IMR-90 (cell line): ENCODE results near the gene TRPM3. TPM values are rescaled to one million over a fixed set of nuclear protein-coding genes. Genes with fewer than 3 reads are reported as not detected.

Experiments used
- ATAC-seq: fragments of 200-7000 bp; cut with Tn5 transposase; 2 replicates; pipeline ENCODE4 v1.9.1; 2020; ENCODE audit warnings: low read depth, mild to moderate bottlenecking, moderate library complexity
- BruUV-seq: library from RNA; stranded (reverse); fragments of 400-500 nt; replicated peaks from 2 replicates; lab custom pipeline; 2021; lab: Mats Ljungman, UMichigan
- CTCF ChIA-PET: fragments of 300-600 bp; formaldehyde crosslinking; extraction: SDS; loops from one replicate; lab custom pipeline; 2021; ENCODE audit warnings: antibody characterized with exemption; lab: Yijun Ruan, JAX
- POLR2A ChIA-PET: fragments of 300-600 bp; sonication (Branson Sonifier 250); formaldehyde crosslinking; loops from one replicate; lab custom pipeline; 2022; ENCODE audit warnings: antibody characterized with exemption; ENCODE audit not compliant: unreplicated experiment; lab: Charles Lee
- DNase-seq: peaks from one replicate; pipeline ENCODE4 v3.0.0; 2013
- H2AFZ ChIP-seq: replicated peaks from 2 replicates; pipeline ENCODE3; 2013; ENCODE audit warnings: low read length, mild to moderate bottlenecking; ENCODE audit not compliant: poor library complexity
- H2AK5ac ChIP-seq: 2 replicates; pipeline ENCODE4 v1.6.1; 2013; ENCODE audit warnings: low read depth, low read length, inconsistent platforms
- H2AK9ac ChIP-seq: replicated peaks from 2 replicates; pipeline ENCODE3; 2013; ENCODE audit warnings: mild to moderate bottlenecking, low read depth, low read length, moderate library complexity; ENCODE audit not compliant: poor library complexity
- H2BK120ac ChIP-seq: 2 replicates; pipeline ENCODE4 v1.6.1; 2013; ENCODE audit warnings: low read depth, low read length, inconsistent platforms
- H2BK15ac ChIP-seq: 3 replicates; pipeline ENCODE4 v1.6.1; 2013; ENCODE audit warnings: low read depth, low read length, inconsistent platforms
- H2BK20ac ChIP-seq: 2 replicates; pipeline ENCODE4 v1.6.1; 2013; ENCODE audit warnings: low read depth, mild to moderate bottlenecking, inconsistent platforms, low read length, moderate library complexity
- H2BK5ac ChIP-seq: 2 replicates; pipeline ENCODE4 v1.6.1; 2013; ENCODE audit warnings: mild to moderate bottlenecking, low read depth, low read length, inconsistent platforms; ENCODE audit not compliant: poor library complexity, severe bottlenecking
- H3K14ac ChIP-seq: replicated peaks from 2 replicates; pipeline ENCODE4 v1.6.1; 2013; ENCODE audit warnings: low read depth, low read length, inconsistent platforms
- H3K18ac ChIP-seq: 2 replicates; pipeline ENCODE4 v1.6.1; 2013; ENCODE audit warnings: low read depth, low read length, control low read depth
- H3K23ac ChIP-seq: 2 replicates; pipeline ENCODE4 v1.6.1; 2013; ENCODE audit warnings: low read depth, low read length, inconsistent platforms
- H3K27ac ChIP-seq: 2 replicates; pipeline ENCODE4 v1.5.1; 2013; ENCODE audit warnings: mild to moderate bottlenecking, control low read depth, low read length; ENCODE audit not compliant: insufficient read depth
- H3K27me3 ChIP-seq: 2 replicates; pipeline ENCODE4 v1.6.1; 2013; ENCODE audit warnings: low read length; ENCODE audit not compliant: control insufficient read depth, insufficient read depth
- H3K36me3 ChIP-seq: 2 replicates; pipeline ENCODE4 v1.6.1; 2013; ENCODE audit warnings: low read length, mixed read lengths; ENCODE audit not compliant: control insufficient read depth, insufficient read depth
- H3K4ac ChIP-seq: 2 replicates; pipeline ENCODE4 v1.6.1; 2013; ENCODE audit warnings: low read depth, low read length, inconsistent platforms
- H3K4me1 ChIP-seq: 2 replicates; pipeline ENCODE4 v1.6.1; 2013; ENCODE audit warnings: low read length, mixed read lengths; ENCODE audit not compliant: control insufficient read depth, insufficient read depth
- H3K4me2 ChIP-seq: 2 replicates; pipeline ENCODE4 v1.6.1; 2013; ENCODE audit warnings: low read depth, mild to moderate bottlenecking, control low read depth, low read length, moderate library complexity
- H3K4me3 ChIP-seq: 2 replicates; pipeline ENCODE4 v1.5.1; 2013; ENCODE audit warnings: low read depth, mild to moderate bottlenecking, control low read depth, low read length, moderate library complexity; ENCODE audit not compliant: insufficient read depth
- H3K56ac ChIP-seq: 2 replicates; pipeline ENCODE4 v1.6.1; 2013; ENCODE audit warnings: low read length, inconsistent platforms; ENCODE audit not compliant: insufficient read depth; ENCODE audit errors: extremely low read depth
- H3K79me1 ChIP-seq, 2 experiments: 2 replicates each; pipeline ENCODE4 v1.6.1; 2013; ENCODE audit warnings: low read length in 2 of 2, inconsistent platforms in 1 of 2, low read depth in 1 of 2
- H3K9ac ChIP-seq: 2 replicates; pipeline ENCODE4 v1.6.1; 2013; ENCODE audit warnings: low read depth, low read length, control low read depth
- H3K9me1 ChIP-seq: 2 replicates; pipeline ENCODE4 v1.6.1; 2013; ENCODE audit warnings: low read length, inconsistent platforms; ENCODE audit not compliant: insufficient read depth
- H3K9me3 ChIP-seq: 2 replicates; pipeline ENCODE4 v1.6.1; 2013; ENCODE audit warnings: low read length; ENCODE audit not compliant: control insufficient read depth, insufficient read depth
- H4K20me1 ChIP-seq: 2 replicates; pipeline ENCODE4 v1.6.1; 2013; ENCODE audit warnings: low read length, inconsistent platforms; ENCODE audit not compliant: insufficient read depth
- H4K5ac ChIP-seq: 2 replicates; pipeline ENCODE4 v1.6.1; 2013; ENCODE audit warnings: mild to moderate bottlenecking, low read depth, low read length, control low read depth
- H4K8ac ChIP-seq, 2 experiments: 2 replicates each; pipeline ENCODE4 v1.6.1; 2013; ENCODE audit warnings: low read depth in 2 of 2, low read length in 2 of 2, control low read depth in 1 of 2, inconsistent platforms in 1 of 2
- H4K91ac ChIP-seq: 2 replicates; pipeline ENCODE4 v1.6.1; 2013; ENCODE audit warnings: low read depth, low read length, inconsistent platforms; ENCODE audit not compliant: insufficient read depth
- BHLHE40 ChIP-seq: fragments of 150-350 bp; IDR thresholded peaks from 2 replicates; pipeline ENCODE4 v1.6.1; 2016; ENCODE audit warnings: mild to moderate bottlenecking, low read depth, low read length
- FOS ChIP-seq: fragments of 150-350 bp; IDR thresholded peaks from 2 replicates; pipeline ENCODE4 v1.6.1; 2016; ENCODE audit warnings: low read depth, low read length
- MAFK ChIP-seq: IDR thresholded peaks from 2 replicates; pipeline ENCODE4 v1.6.1; 2012; ENCODE audit warnings: low read depth, low read length, improper control_type of control experiment
- RAD21 ChIP-seq: IDR thresholded peaks from 2 replicates; pipeline ENCODE4 v1.6.1; 2012; ENCODE audit warnings: low read length, improper control_type of control experiment
- RCOR1 ChIP-seq: IDR thresholded peaks from 2 replicates; pipeline ENCODE4 v1.6.1; 2012; ENCODE audit warnings: mild to moderate bottlenecking, low read length, improper control_type of control experiment; ENCODE audit not compliant: insufficient replicate concordance
- RFX5 ChIP-seq: IDR thresholded peaks from 2 replicates; pipeline ENCODE4 v1.8.0; 2012; ENCODE audit warnings: low read depth, mild to moderate bottlenecking, low read length, moderate library complexity
- SMC3 ChIP-seq: fragments of 150-350 bp; IDR thresholded peaks from 2 replicates; pipeline ENCODE4 v1.6.1; 2016; ENCODE audit warnings: low read depth, mild to moderate bottlenecking, antibody characterized with exemption, low read length, moderate library complexity
- WGBS, 2 experiments: methylation state at CpG; one replicate each; pipeline versions ENCODE4 v1.1.5 to v1.1.7; 2013; ENCODE audit warnings: missing lambda C conversion rate in 2 of 2; ENCODE audit not compliant: insufficient read length in 1 of 2; ENCODE audit errors: extremely low coverage in 2 of 2; 5-methylcytosine and 5-hydroxymethylcytosine counted together
- dilution Hi-C: fragments of 300-500 bp; cut with HindIII; formaldehyde crosslinking; loops from one replicate; pipeline ENCODE4 v1.14.3; 2018; ENCODE audit warnings: low sequenced_read_pairs; ENCODE audit not compliant: unreplicated experiment
- in situ Hi-C: fragments of 300-500 bp; cut with MboI; formaldehyde crosslinking; loops from 3 replicates; pipeline ENCODE4 v1.14.3; 2019; ENCODE audit warnings: low sequenced_read_pairs, inconsistent platforms, mixed read lengths
- intact Hi-C: fragments of 100-400 bp; cut with micrococcal nuclease; formaldehyde crosslinking; loops from 2 replicates; pipeline ENCODE4 v1.10.0; 2022
- polyA plus RNA-seq, 3 experiments: library from polyadenylated mRNA; depleted of rRNA; stranded (reverse); fragments of >200 nt; gene quantifications; 2 replicates each; pipeline ENCODE4 v1.2.3, GENCODE V29; 2012; ENCODE audit warnings: low replicate concordance in 1 of 3
- total RNA-seq: library from RNA; depleted of rRNA; stranded (reverse); fragments of >200 nt; gene quantifications from 2 replicates; pipeline ENCODE4 v1.2.3, GENCODE V29; 2012
- TF ChIP-seq, protein P1 (sequence below): conservative IDR thresholded peaks from 2 replicates; pipeline ENCODE4 v1.5.1; 2012; ENCODE audit warnings: mild to moderate bottlenecking, low read depth, low read length, improper control_type of control experiment
- TF ChIP-seq, protein P2 (sequence below): fragments of 150-350 bp; IDR thresholded peaks from 2 replicates; pipeline ENCODE4 v1.6.1; 2016; ENCODE audit warnings: low read depth, mild to moderate bottlenecking, low read length, moderate library complexity, borderline replicate concordance

The TRPM3 gene
- total and polyA plus RNA-seq, 2 of the 4 experiments (the other 2 are of a cell fraction), result not detected

DNA sequence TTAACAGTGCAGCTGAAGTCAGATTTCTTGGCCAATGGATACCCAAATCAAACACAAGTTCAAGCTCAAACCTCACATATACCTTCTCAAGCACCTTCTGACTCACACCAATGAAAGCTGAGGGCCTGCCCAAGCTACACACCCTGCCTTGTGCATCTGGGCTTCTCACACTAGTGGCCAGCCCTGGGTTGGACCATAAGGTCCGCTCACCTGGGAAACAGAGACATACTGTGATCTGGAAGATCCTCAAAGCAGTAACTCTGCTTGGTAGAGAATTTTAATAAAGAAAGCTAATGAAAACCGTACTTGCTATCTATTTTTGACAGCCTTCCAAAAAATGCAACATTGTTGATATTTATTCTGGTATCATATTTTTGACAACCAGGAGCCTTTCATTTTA, 7.4 kb upstream of the TRPM3 start:
- H4K5ac ChIP-seq, result no peak overlapping the region
- no peaks in the 10 kb centered on the region for H4K20me1 ChIP-seq
- H3K23ac ChIP-seq, result no peak overlapping the region
- no peaks in the 10 kb centered on the region for H3K9me3 ChIP-seq
- dilution Hi-C loops (no loop called here), intact Hi-C loops (no loop called here), in situ Hi-C loops (no loop called here)
- CTCF ChIA-PET, result no interaction called here
- H3K27ac ChIP-seq, result no peak overlapping the region
- BruUV-seq, result no TSS peak
- no peaks in the 10 kb centered on the region for H3K4me1 ChIP-seq
- H3K9me1 ChIP-seq, result no peaks in the 10 kb centered on the region
- no peak overlapping the region for H3K4me3 ChIP-seq
- no peak overlapping the region for H2BK5ac ChIP-seq
- H4K8ac ChIP-seq, result no peak overlapping the region
- ATAC-seq, result no peak
- no peak overlapping the region for H3K4me2 ChIP-seq
- H3K4ac ChIP-seq, result no peak overlapping the region
- no peaks in the 10 kb centered on the region for H3K27me3 ChIP-seq
- H3K36me3 ChIP-seq, result no peaks in the 10 kb centered on the region
- POLR2A ChIA-PET, result no interaction called here
- TF ChIP-seq SMC3, result no peak
- TF ChIP-seq, protein P1, sequence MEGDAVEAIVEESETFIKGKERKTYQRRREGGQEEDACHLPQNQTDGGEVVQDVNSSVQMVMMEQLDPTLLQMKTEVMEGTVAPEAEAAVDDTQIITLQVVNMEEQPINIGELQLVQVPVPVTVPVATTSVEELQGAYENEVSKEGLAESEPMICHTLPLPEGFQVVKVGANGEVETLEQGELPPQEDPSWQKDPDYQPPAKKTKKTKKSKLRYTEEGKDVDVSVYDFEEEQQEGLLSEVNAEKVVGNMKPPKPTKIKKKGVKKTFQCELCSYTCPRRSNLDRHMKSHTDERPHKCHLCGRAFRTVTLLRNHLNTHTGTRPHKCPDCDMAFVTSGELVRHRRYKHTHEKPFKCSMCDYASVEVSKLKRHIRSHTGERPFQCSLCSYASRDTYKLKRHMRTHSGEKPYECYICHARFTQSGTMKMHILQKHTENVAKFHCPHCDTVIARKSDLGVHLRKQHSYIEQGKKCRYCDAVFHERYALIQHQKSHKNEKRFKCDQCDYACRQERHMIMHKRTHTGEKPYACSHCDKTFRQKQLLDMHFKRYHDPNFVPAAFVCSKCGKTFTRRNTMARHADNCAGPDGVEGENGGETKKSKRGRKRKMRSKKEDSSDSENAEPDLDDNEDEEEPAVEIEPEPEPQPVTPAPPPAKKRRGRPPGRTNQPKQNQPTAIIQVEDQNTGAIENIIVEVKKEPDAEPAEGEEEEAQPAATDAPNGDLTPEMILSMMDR, result no peak
- TF ChIP-seq BHLHE40, result no peak
- TF ChIP-seq RAD21, result no peak
- TF ChIP-seq RFX5, result no peak
- TF ChIP-seq, protein P2, sequence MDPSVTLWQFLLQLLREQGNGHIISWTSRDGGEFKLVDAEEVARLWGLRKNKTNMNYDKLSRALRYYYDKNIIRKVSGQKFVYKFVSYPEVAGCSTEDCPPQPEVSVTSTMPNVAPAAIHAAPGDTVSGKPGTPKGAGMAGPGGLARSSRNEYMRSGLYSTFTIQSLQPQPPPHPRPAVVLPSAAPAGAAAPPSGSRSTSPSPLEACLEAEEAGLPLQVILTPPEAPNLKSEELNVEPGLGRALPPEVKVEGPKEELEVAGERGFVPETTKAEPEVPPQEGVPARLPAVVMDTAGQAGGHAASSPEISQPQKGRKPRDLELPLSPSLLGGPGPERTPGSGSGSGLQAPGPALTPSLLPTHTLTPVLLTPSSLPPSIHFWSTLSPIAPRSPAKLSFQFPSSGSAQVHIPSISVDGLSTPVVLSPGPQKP, result no peak
- TF ChIP-seq MAFK, result no peak
- TF ChIP-seq FOS, result no peak
- no peak for TF ChIP-seq RCOR1
- H3K79me1 ChIP-seq, result no peaks in the 10 kb centered on the region
- no CpG with 5 or more reads among the region's 2 CpGs for WGBS, 2 experiments
- H2BK120ac ChIP-seq, result no peak overlapping the region
- no peak overlapping the region for H3K9ac ChIP-seq
- no peak overlapping the region for H4K91ac ChIP-seq
- H2AK9ac ChIP-seq, result no peak overlapping the region
- DNase-seq, result no peak
- H2AK5ac ChIP-seq, result no peak overlapping the region
- no peak overlapping the region for H2BK15ac ChIP-seq
- no peak overlapping the region for H3K18ac ChIP-seq
- H2AFZ ChIP-seq, result no peak overlapping the region
- H3K56ac ChIP-seq, result no peak overlapping the region
- no peak overlapping the region for H3K14ac ChIP-seq
- H2BK20ac ChIP-seq, result no peak overlapping the region
